ENCODE measurements around the gene C2orf66.
A peak's percentile ranks its signal among the peaks of the same experiment; 100 is the strongest.

C2orf66 gene

GRCh38 chr2:196809260-196809659 lies at the start of gene C2orf66:
TSS of gene C2orf66 (minus strand) at chr2:196809355. CDS start at chr2:196809336, 19 bp downstream.
- no peak for DNase-seq (ENCODE audit: low read depth in 2 of 2)

GRCh38 chr2:196854629-196855028 lies 45.5 kb upstream of the C2orf66 start:
- DNase-seq (ENCODE audit: low read depth in 2 of 2) = no peak

GRCh38 chr2:196853301-196854087 lies 44.3 kb upstream of the C2orf66 start:
- no peak for DNase-seq (ENCODE audit: low read depth in 2 of 2)

GRCh38 chr2:196851088-196851487 lies 41.9 kb upstream of the C2orf66 start:
- DNase-seq (ENCODE audit: low read depth in 2 of 2) = no peak

GRCh38 chr2:196849895-196850294 lies 40.7 kb upstream of the C2orf66 start:
- no peak for DNase-seq (ENCODE audit: low read depth in 2 of 2)

GRCh38 chr2:196846295-196846694 lies 37.1 kb upstream of the C2orf66 start:
- DNase-seq (ENCODE audit: low read depth in 2 of 2) = no peak

GRCh38 chr2:196845371-196845770 lies 36.2 kb upstream of the C2orf66 start:
- no peak for DNase-seq (ENCODE audit: low read depth in 2 of 2)

- DNase-seq (ENCODE audit: low read depth in 2 of 2) = no peak
Observed at GRCh38 chr2:196840171-196840570, 31.0 kb upstream of the C2orf66 start.

GRCh38 chr2:196839574-196839973 lies 30.4 kb upstream of the C2orf66 start:
- DNase-seq (ENCODE audit: low read depth in 2 of 2) = no peak

- DNase-seq (ENCODE audit: low read depth in 2 of 2) = no peak
Observed at GRCh38 chr2:196836440-196836839, 27.3 kb upstream of the C2orf66 start.

- no peak for DNase-seq (ENCODE audit: low read depth in 2 of 2)
Observed at GRCh38 chr2:196830701-196831100, 21.5 kb upstream of the C2orf66 start.

GRCh38 chr2:196827356-196827755 lies 18.2 kb upstream of the C2orf66 start:
- DNase-seq (ENCODE audit: low read depth in 2 of 2) = no peak

GRCh38 chr2:196823750-196824522 lies 14.8 kb upstream of the C2orf66 start:
- no peak for DNase-seq (ENCODE audit: low read depth in 2 of 2)

GRCh38 chr2:196821195-196821594 lies 12.0 kb upstream of the C2orf66 start:
- no peak for DNase-seq (ENCODE audit: low read depth in 2 of 2)

- DNase-seq (ENCODE audit: low read depth in 2 of 2) = no peak
Observed at GRCh38 chr2:196808083-196808665, 981 bp downstream of the C2orf66 start.

GRCh38 chr2:196804381-196804780 lies 4.8 kb downstream of the C2orf66 start:
- DNase-seq (ENCODE audit: low read depth in 2 of 2) = no peak

GRCh38 chr2:196802401-196802800 lies 6.8 kb downstream of the C2orf66 start:
- no peak for DNase-seq (ENCODE audit: low read depth in 2 of 2)

GRCh38 chr2:196801674-196802261 lies 7.4 kb downstream of the C2orf66 start:
- DNase-seq (ENCODE audit: low read depth in 2 of 2) = no peak

- DNase-seq (ENCODE audit: low read depth in 2 of 2) = no peak
Observed at GRCh38 chr2:196798980-196799379, 10.2 kb downstream of the C2orf66 start.

GRCh38 chr2:196792865-196793264 lies 16.3 kb downstream of the C2orf66 start:
- no peak for DNase-seq (ENCODE audit: low read depth in 2 of 2)

- DNase-seq (ENCODE audit: low read depth in 2 of 2) = peak; percentile 7 to 13
Observed at GRCh38 chr2:196783431-196784094, 25.6 kb downstream of the C2orf66 start.

GRCh38 chr2:196767101-196767500 lies 42.1 kb downstream of the C2orf66 start:
- DNase-seq (ENCODE audit: low read depth in 2 of 2) = no peak

Measured in stimulated activated CD8-positive, alpha-beta memory T cell treated with anti-CD3 and anti-CD28 coated beads, Interleukin-2, amount 100 ng/mL, for 48 hours (primary cell).